Thoracic aorta (tissue), 2 donors: ENCODE results near the gene MYH7. TPM values are rescaled to one million over a fixed set of nuclear protein-coding genes. Genes with fewer than 3 reads are reported as not detected.
A peak's percentile ranks its signal among the peaks of the same experiment; 100 is the strongest.

ENCODE experiments used
- ATAC-seq: fragments of 150-250 bp; one replicate; pipeline ENCODE4 v1.8.0; 2017; ENCODE audit warnings: low read depth; ENCODE audit not compliant: insufficient number of reproducible peaks, low FRiP score
- DNase-seq: peaks from one replicate; pipeline ENCODE4 v3.0.0-alpha.2; 2020; ENCODE audit warnings: low spot score
- H3K27ac ChIP-seq, 2 donors: fragments of 200-600 bp; sonication (generic); 1 replicate in 1 of 2; 2 replicates in 1 of 2; pipeline ENCODE4 v1.5.1; 2016; ENCODE audit warnings: mild to moderate bottlenecking in 2 of 2, moderate library complexity in 2 of 2
- H3K27me3 ChIP-seq: fragments of 200-600 bp; sonication (generic); replicated peaks from 2 replicates; pipeline ENCODE4 v1.6.0; 2016; ENCODE audit warnings: mild to moderate bottlenecking; ENCODE audit not compliant: insufficient read depth
- H3K36me3 ChIP-seq: fragments of 200-600 bp; sonication (generic); one replicate; pipeline ENCODE4 v1.5.1; 2016
- H3K4me1 ChIP-seq, 2 donors: fragments of 200-600 bp; sonication (generic); 1 replicate in 1 of 2; 2 replicates in 1 of 2; pipeline versions ENCODE4 v1.5.1 to v1.6.0; 2016; ENCODE audit warnings: low read depth in 2 of 2, mild to moderate bottlenecking in 1 of 2; ENCODE audit not compliant: control insufficient read depth in 1 of 2
- H3K4me3 ChIP-seq: fragments of 200-600 bp; sonication (generic); 2 replicates; pipeline ENCODE4 v1.5.1; 2016; ENCODE audit warnings: mild to moderate bottlenecking
- H3K9me3 ChIP-seq: fragments of 200-600 bp; sonication (generic); 2 replicates; pipeline ENCODE4 v1.5.1; 2016
- total RNA-seq, 2 donors: library from RNA; depleted of rRNA; stranded (reverse); fragments of >200 nt; gene quantifications; one replicate each; pipeline versions ENCODE4 v1.1.0 to v1.2.3, GENCODE V29; 2016
- TF ChIP-seq, protein P1 (sequence below): fragments of 200-600 bp; sonication (generic); IDR thresholded peaks from one replicate; pipeline ENCODE4 v1.5.1; 2019; ENCODE audit warnings: antibody characterized with exemption

MYH7 gene
- total RNA-seq, 2 donors from 2014 or later: 0.81 TPM; not detected in 1

DNA sequence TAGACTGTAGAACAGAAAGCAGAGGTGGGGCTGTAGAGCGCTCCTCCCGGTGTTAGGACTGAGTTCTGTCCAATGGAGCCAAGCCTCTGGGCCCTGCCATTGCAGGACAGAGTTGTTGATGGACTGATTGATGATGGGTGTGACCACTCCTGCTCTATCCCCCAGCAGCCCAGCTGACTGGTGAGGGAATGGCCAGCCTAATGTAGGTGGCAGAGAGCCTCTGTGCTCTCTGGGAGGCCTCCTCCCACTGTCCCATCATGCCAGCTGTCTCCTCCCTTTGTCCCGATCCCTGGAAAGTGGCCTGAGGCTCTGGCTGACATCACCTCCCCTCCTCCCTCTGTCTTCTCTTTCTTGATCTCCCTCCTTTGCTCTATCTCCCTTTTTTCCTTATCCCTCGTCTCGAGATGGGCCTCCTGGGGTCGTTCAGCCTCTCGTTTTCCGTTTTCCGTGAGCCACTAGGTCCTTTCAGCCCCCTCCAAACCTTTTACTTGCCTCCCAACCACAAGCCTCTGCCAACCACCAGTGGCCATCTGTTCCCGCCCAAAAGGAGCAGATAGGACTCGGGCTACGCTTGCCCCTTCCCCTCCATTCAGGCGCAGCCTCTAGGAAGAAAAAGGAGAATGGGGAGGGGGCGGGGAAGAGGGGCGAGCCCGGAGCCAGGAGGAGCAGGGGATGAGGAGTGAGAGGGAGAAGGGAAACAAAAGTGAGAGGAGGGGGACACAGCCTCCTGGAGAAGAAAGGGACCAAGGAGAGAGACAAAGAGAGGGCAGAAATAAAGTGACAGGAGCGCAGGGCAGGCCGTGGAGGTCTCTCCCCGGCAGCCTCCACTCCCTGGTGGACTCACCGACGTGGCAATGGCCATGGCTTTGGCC is 71.1 kb downstream of the MYH7 start:
- TF ChIP-seq, protein P1, sequence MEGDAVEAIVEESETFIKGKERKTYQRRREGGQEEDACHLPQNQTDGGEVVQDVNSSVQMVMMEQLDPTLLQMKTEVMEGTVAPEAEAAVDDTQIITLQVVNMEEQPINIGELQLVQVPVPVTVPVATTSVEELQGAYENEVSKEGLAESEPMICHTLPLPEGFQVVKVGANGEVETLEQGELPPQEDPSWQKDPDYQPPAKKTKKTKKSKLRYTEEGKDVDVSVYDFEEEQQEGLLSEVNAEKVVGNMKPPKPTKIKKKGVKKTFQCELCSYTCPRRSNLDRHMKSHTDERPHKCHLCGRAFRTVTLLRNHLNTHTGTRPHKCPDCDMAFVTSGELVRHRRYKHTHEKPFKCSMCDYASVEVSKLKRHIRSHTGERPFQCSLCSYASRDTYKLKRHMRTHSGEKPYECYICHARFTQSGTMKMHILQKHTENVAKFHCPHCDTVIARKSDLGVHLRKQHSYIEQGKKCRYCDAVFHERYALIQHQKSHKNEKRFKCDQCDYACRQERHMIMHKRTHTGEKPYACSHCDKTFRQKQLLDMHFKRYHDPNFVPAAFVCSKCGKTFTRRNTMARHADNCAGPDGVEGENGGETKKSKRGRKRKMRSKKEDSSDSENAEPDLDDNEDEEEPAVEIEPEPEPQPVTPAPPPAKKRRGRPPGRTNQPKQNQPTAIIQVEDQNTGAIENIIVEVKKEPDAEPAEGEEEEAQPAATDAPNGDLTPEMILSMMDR: no peak
- peak overlapping the region; percentile 86 to 98 for H3K27ac ChIP-seq
- no peaks in the 10 kb centered on the region for H3K36me3 ChIP-seq
- H3K4me3 ChIP-seq: peak overlapping the region; percentile 73
- H3K9me3 ChIP-seq: no peaks in the 10 kb centered on the region
- no peak for DNase-seq
- no peaks in the 10 kb centered on the region for H3K27me3 ChIP-seq
- H3K4me1 ChIP-seq: peaks cover 0 to 33% of the 10 kb centered on the region in 2 donors
- ATAC-seq: no peak

Other genes starting within 250 kb of the MYH7 start
- gene RNF212B, start 197.7 kb downstream of the MYH7 start, total RNA-seq: not detected
- 1 to 10 TPM; 4.6 to 6.2 TPM for gene HOMEZ, start 149.5 kb downstream of the MYH7 start, total RNA-seq
- 1 to 10 TPM; 8.7 TPM for gene PPP1R3E, start 132.8 kb downstream of the MYH7 start, total RNA-seq
- 10 to 100 TPM; 50.6 to 74.4 TPM for gene BCL2L2, start 128.8 kb downstream of the MYH7 start, total RNA-seq
- gene PABPN1, start 114.2 kb downstream of the MYH7 start, total RNA-seq: 10 to 100 TPM; 44.8 to 54.9 TPM
- gene SLC22A17, start 82.8 kb downstream of the MYH7 start, total RNA-seq: 10 to 100 TPM; 55.1 to 72.3 TPM
- 10 to 100 TPM; 23.3 to 38.2 TPM for gene EFS, start 70.5 kb downstream of the MYH7 start, total RNA-seq
- gene IL25, start 62.9 kb downstream of the MYH7 start, total RNA-seq: not detected
- 1 to 10 TPM in 1 of 2 donors, not detected in 1; 2.6 TPM for gene CMTM5, start 58.6 kb downstream of the MYH7 start, total RNA-seq
- gene MYH6, start 27.4 kb downstream of the MYH7 start, total RNA-seq: not detected
- 10 to 100 TPM; 29.1 to 46.3 TPM for gene NGDN, start 34.0 kb upstream of the MYH7 start, total RNA-seq
- 1 to 10 TPM in 1 of 2 donors, under 1 TPM in 1; 0.49 to 1.5 TPM for gene ZFHX2, start 116.1 kb upstream of the MYH7 start, total RNA-seq
- 10 to 100 TPM; 17.8 to 30.9 TPM for gene THTPA, start 120.6 kb upstream of the MYH7 start, total RNA-seq
- gene AP1G2, start 132.1 kb upstream of the MYH7 start, total RNA-seq: 10 to 100 TPM; 36.4 to 61.7 TPM
- gene JPH4, start 143.1 kb upstream of the MYH7 start, total RNA-seq: 1 to 10 TPM in 1 of 2 donors, not detected in 1; 1.3 TPM
- gene DHRS2, start 200.7 kb upstream of the MYH7 start, total RNA-seq: not detected